Vagina (tissue), 2 donors: ENCODE measurements around the gene ITFG1. TPM values are rescaled to one million over a fixed set of nuclear protein-coding genes. Genes with fewer than 3 reads are reported as not detected.

Source experiments
- DNase-seq, 2 donors: peaks; one replicate each; pipeline ENCODE4 v3.0.0-alpha.2; 2017; ENCODE audit errors: extremely low spot score in 2 of 2
- H3K27ac ChIP-seq: fragments of 200-600 bp; sonication (generic); one replicate; pipeline ENCODE4 v1.5.1; 2019
- H3K27me3 ChIP-seq: fragments of 200-600 bp; sonication (generic); one replicate; pipeline ENCODE4 v1.5.1; 2019
- H3K36me3 ChIP-seq, 2 donors: fragments of 200-600 bp; sonication (generic); one replicate each; pipeline ENCODE4 v1.5.1; 2017 to 2019
- H3K4me1 ChIP-seq: fragments of 200-600 bp; sonication (generic); one replicate; pipeline ENCODE4 v1.5.1; 2019
- H3K4me3 ChIP-seq, 2 donors: fragments of 200-600 bp; sonication (generic); 1 replicate in 1 of 2; 2 replicates in 1 of 2; pipeline ENCODE4 v1.5.1; 2016 to 2019
- H3K9me3 ChIP-seq: fragments of 200-600 bp; sonication (generic); one replicate; pipeline ENCODE4 v1.5.1; 2019
- POLR2A ChIP-seq, 2 donors: fragments of 450-650 bp; IDR thresholded peaks; one replicate each; pipeline ENCODE4 v1.6.1; 2017; ENCODE audit warnings: antibody characterized with exemption in 2 of 2, mild to moderate bottlenecking in 2 of 2, moderate library complexity in 2 of 2
- POLR2AphosphoS5 ChIP-seq, 2 donors: sonication (generic); formaldehyde crosslinking; IDR thresholded peaks; one replicate each; pipeline ENCODE4 v1.9.0; 2017; ENCODE audit warnings: antibody characterized with exemption in 2 of 2, mild to moderate bottlenecking in 2 of 2, low read depth in 1 of 2; ENCODE audit not compliant: insufficient read depth in 1 of 2
- intact Hi-C: fragments of 100-400 bp; cut with DNase I; formaldehyde crosslinking; loops from one replicate; pipeline ENCODE4 v1.15.1; 2023
- total RNA-seq: library from RNA; depleted of rRNA; stranded (reverse); fragments of >200 nt; gene quantifications from one replicate; pipeline ENCODE4 v1.2.3, GENCODE V29; 2016
- TF ChIP-seq, protein P1 (sequence below), 3 experiments: fragments of 450-650 bp in 2 of 3; fragments of 200-600 bp in 1 of 3; sonication (generic) in 1 of 3; IDR thresholded peaks; one replicate each; pipeline ENCODE4 v1.5.1; 2017 to 2019; ENCODE audit warnings: antibody characterized with exemption in 3 of 3, mild to moderate bottlenecking in 2 of 3, moderate library complexity in 2 of 3

Gene ITFG1
- total RNA-seq, 1 donor from 2014 or later, result 24.8 TPM

- Histone ChIP-seq H3K27ac (no peak overlapping the region), H3K36me3 (no peaks in the 10 kb centered on the region), H3K4me3 (no peak overlapping the region), H3K27me3 (no peaks in the 10 kb centered on the region), H3K4me1 (no peaks in the 10 kb centered on the region), H3K9me3 (no peaks in the 10 kb centered on the region)
- intact Hi-C loops, result no loop called here
- DNase-seq, result no peak
- TF ChIP-seq POLR2AphosphoS5 (IDR thresholded peaks at IDR 0.05; ENCODE audit: insufficient read depth in 1 of 2, low read depth in 1 of 2) (no peak), POLR2A (IDR thresholded peaks at IDR 0.05) (no peak)
- TF ChIP-seq, protein P1, sequence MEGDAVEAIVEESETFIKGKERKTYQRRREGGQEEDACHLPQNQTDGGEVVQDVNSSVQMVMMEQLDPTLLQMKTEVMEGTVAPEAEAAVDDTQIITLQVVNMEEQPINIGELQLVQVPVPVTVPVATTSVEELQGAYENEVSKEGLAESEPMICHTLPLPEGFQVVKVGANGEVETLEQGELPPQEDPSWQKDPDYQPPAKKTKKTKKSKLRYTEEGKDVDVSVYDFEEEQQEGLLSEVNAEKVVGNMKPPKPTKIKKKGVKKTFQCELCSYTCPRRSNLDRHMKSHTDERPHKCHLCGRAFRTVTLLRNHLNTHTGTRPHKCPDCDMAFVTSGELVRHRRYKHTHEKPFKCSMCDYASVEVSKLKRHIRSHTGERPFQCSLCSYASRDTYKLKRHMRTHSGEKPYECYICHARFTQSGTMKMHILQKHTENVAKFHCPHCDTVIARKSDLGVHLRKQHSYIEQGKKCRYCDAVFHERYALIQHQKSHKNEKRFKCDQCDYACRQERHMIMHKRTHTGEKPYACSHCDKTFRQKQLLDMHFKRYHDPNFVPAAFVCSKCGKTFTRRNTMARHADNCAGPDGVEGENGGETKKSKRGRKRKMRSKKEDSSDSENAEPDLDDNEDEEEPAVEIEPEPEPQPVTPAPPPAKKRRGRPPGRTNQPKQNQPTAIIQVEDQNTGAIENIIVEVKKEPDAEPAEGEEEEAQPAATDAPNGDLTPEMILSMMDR (IDR thresholded peaks at IDR 0.05), result no peak
Observed at GRCh38 chr16:47371271-47372014, 89.4 kb downstream of the ITFG1 start.

GRCh38 chr16:47370536-47370935 is 90.3 kb downstream of the ITFG1 start:
- H3K4me3 ChIP-seq, result no peak overlapping the region
- H3K9me3 ChIP-seq, result no peaks in the 10 kb centered on the region
- intact Hi-C loops, result no loop called here
- H3K4me1 ChIP-seq, result no peaks in the 10 kb centered on the region
- H3K36me3 ChIP-seq, result no peaks in the 10 kb centered on the region
- no peaks in the 10 kb centered on the region for H3K27me3 ChIP-seq
- TF ChIP-seq, protein P1 (IDR thresholded peaks at IDR 0.05), result no peak
- TF ChIP-seq POLR2AphosphoS5 (IDR thresholded peaks at IDR 0.05; ENCODE audit: insufficient read depth in 1 of 2, low read depth in 1 of 2) (no peak), POLR2A (IDR thresholded peaks at IDR 0.05) (no peak)
- no peak for DNase-seq
- no peak overlapping the region for H3K27ac ChIP-seq

DNA sequence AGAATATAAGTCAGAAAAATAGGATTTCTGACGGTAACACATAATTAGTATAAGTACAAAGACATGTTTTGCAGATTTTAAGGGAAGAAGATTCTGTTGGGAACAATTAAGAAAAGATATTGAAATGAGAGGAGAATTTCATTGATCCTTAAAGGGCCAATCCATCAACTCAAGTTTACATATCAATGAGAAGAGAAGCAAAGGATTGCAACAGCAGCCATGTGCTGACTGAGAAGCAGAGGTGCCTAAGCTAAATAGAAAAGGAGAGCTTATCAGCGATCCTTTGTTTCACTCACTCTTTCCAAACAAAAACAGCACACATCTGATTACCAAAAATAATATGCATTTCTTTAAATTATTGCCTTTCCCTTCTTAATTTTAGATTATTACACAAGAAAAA is 94.6 kb downstream of the ITFG1 start:
- no peak overlapping the region for H3K27ac ChIP-seq
- no peak for DNase-seq
- no peaks in the 10 kb centered on the region for H3K4me1 ChIP-seq
- H3K4me3 ChIP-seq, result no peak overlapping the region
- no peaks in the 10 kb centered on the region for H3K27me3 ChIP-seq
- intact Hi-C loops, result no loop called here
- H3K9me3 ChIP-seq, result no peaks in the 10 kb centered on the region
- no peaks in the 10 kb centered on the region for H3K36me3 ChIP-seq
- TF ChIP-seq, protein P1 (IDR thresholded peaks at IDR 0.05), result no peak
- TF ChIP-seq POLR2AphosphoS5 (IDR thresholded peaks at IDR 0.05; ENCODE audit: insufficient read depth in 1 of 2, low read depth in 1 of 2) (no peak), POLR2A (IDR thresholded peaks at IDR 0.05) (no peak)

DNA sequence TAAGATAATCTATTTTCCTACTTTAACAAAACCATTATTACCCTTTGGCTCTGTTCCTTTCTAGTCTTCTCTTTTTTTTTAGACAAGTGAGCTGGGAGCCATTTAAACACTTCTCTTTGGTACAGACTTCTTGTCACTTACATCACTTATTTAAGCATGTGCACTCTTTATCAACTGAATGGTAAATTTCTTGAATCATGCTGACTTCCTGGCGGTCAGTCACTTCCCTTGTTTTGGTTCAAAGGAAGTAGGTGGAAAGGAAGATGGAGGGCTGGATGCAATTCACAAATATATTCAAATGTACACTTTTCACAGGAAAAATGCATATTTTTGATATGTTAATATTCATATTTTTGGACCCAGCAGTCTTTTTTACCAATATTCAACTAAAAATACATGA is 97.1 kb downstream of the ITFG1 start:
- TF ChIP-seq, protein P1 (IDR thresholded peaks at IDR 0.05), result no peak
- TF ChIP-seq POLR2AphosphoS5 (IDR thresholded peaks at IDR 0.05; ENCODE audit: insufficient read depth in 1 of 2, low read depth in 1 of 2), result no peak
- TF ChIP-seq POLR2A (IDR thresholded peaks at IDR 0.05), result no peak
- no peak overlapping the region for H3K4me3 ChIP-seq
- no peak for DNase-seq

DNA sequence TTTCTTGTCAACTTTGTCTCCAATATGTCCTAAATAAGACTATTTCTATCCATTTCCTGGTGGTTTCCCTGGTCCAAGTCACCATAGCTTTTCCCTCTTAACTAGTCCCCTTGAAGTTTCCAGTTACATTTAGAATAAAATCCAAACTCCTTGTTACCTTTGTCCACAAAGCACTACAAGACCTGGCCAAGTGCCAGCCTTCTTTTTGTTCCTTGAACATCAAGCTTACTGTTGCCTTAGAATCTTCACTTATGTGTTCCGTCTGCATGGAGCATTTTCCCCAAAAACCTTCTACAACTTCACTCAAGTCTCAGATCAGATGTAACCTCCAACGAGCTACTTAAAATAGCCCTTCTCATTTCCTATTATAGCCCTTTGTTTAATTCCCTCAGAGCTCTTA is 101.4 kb downstream of the ITFG1 start:
- TF ChIP-seq, protein P1 (IDR thresholded peaks at IDR 0.05), result no peak
- TF ChIP-seq POLR2A (IDR thresholded peaks at IDR 0.05), result no peak
- no peak for TF ChIP-seq POLR2AphosphoS5 (IDR thresholded peaks at IDR 0.05; ENCODE audit: insufficient read depth in 1 of 2, low read depth in 1 of 2)
- Histone ChIP-seq H3K27ac (no peak overlapping the region), H3K9me3 (no peaks in the 10 kb centered on the region), H3K27me3 (no peaks in the 10 kb centered on the region), H3K4me3 (no peak overlapping the region), H3K36me3 (no peaks in the 10 kb centered on the region), H3K4me1 (no peaks in the 10 kb centered on the region)
- intact Hi-C loops, result no loop called here
- DNase-seq, result no peak

More for the DNA sequence above, 97.1 kb downstream of the ITFG1 start:
- intact Hi-C loops, result no loop called here
- no peaks in the 10 kb centered on the region for H3K27me3 ChIP-seq
- H3K4me1 ChIP-seq, result no peaks in the 10 kb centered on the region
- H3K36me3 ChIP-seq, result no peaks in the 10 kb centered on the region
- H3K9me3 ChIP-seq, result no peaks in the 10 kb centered on the region
- no peak overlapping the region for H3K27ac ChIP-seq
